HG02943 (cell line): ENCODE data around the gene GATB.
A peak's percentile ranks its signal among the peaks of the same experiment; 100 is the strongest.

ENCODE experiments used
- ATAC-seq: cut with Tn5 transposase; IDR thresholded peaks from one replicate; pipeline ENCODE4 v1.9.1; 2021; ENCODE audit warnings: mild to moderate bottlenecking, low read depth, moderate library complexity; ENCODE audit not compliant: unreplicated experiment

GATB gene, protein sequence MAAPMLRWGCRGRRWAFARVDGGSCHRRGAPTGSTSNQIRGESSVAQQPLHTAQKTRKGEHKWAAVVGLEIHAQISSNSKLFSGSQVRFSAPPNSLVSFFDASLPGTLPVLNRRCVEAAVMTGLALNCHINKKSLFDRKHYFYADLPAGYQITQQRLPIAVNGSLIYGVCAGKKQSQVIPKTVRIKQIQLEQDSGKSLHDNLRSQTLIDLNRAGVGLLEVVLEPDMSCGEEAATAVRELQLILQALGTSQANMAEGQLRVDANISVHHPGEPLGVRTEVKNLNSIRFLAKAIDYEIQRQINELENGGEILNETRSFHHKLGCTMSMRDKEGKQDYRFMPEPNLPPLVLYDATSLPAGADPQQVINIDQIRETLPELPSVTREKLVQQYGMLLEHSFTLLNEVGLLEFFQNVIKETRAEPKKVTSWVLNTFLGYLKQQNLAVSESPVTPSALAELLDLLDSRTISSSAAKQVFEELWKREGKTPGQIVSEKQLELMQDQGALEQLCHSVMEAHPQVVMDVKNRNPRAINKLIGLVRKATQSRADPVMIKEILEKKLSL

DNA sequence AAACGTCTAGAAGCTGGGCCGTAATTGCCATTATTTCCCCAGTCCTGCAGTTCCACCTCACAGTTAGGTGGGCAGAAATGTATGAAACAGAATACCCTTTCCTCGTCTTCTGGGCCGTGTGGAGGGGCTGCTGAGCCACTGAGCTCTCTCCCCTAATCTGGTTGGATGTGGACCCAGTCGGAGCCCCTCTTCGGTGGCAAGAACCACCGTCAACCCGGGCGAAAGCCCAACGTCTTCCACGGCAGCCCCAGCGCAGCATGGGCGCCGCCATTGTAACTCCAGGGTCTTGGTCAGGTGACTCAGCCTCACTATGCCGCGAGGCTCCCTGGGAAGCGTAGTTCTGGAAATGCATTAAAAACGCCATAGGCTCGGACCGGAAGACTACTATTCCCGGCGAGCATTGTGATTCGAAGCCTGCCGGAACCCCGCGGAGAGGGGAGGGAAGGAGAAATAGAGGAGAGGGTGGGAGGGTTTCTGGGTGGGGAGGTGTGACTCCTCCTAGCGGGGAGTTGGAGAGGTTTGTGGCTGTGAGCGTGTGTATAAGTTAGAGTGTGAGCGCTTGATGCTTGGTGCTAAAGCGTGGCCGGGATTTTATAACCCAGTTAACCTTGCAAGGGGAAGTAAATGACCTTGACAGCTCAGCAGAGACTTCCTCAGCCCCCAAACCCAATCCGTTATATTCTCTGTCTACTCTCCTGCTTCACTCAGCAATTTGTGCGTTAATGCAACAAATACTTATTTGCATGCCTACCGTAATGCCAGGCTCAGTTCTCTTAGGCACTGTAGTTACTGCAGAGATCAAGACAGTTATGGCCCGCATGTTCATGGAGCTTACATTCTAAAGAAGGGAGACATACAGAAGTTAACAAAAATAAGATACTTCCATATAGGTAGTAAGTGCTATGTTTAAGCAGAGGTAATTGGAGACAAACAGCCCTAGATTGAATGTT is at the start of gene GATB:
GATB (minus strand) TSS at position 296 of the 950 bp plus-strand sequence; CDS start at position 271, 25 bp downstream.
- peak; percentile 99 for ATAC-seq

DNA sequence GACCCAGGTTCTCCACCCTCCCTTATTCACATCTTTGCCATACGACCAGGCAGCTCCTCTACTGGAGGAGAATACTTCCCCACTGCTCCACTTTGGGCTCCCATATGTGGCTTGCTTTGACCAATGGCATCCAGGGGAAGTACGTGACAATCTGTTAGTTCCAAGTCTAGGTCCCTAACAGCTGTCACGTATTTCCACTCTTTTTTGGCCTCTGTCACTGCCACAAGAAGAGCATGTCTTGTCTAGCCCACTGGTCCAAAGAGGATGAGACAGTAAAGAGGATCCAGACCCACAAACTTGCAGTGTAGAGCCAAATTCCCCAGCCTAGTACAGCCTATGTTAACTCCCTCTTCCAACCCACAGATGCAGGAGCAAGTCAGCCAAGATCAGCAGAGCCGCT is 49.7 kb upstream of the GATB start:
- ATAC-seq = no peak

DNA sequence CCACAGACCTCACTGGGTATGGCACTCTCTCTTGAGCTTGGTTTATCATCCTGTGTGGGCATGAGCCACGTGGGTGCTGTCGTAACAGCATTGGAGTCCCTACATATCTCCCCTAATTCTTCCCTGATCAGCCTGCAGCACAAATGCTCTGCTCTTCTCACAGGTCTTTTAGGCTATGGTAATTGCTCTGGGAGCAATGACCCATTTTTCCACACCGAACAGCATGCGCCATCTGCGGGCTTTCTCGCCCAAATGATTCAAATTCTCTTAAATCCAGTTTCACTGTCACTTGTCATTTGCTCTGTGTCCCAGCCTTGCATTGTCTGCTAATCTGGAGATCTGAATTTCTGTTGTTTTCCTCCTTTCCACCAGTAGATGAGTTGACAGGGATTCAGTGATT is 48.9 kb upstream of the GATB start:
- no peak for ATAC-seq

DNA sequence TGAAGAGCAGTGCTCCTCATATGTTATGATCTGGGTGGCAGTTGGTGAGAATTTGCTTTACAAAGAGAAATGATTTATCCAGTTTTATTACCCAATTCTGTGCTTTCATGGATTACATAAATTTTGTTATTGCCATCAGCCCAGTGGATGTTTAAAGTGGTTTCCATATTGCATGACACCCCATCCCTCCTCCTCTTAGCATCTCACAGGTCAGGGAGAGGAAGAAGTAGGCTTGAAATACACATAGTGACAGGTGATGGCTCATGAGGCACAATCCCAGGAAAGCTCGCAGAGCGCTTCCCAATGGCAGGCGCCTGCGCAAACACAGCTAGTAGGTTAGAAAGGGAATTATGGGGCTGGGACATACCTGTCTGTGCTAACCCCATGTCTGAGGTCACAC is 47.7 kb upstream of the GATB start:
- ATAC-seq = no peak

DNA sequence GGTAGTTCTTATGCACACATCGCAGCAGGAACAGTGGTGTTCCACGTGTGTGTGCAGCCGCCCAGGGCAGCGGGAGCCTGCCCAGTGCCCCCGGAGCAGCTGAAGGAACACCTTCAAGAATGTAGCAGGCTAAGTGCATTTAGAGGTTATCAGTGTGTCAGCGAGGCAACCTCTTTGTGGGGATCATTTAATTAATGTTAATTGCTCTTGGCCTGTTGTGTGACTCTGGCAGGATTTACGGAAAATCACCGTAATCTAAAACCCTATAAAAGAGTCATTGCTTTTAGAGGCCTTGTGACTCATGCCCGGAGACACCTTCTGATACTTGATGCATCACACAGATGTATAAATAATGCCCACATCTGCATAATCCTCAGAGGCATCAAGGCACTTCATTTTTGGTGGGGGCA is 47.3 kb upstream of the GATB start:
- ATAC-seq = no peak

DNA sequence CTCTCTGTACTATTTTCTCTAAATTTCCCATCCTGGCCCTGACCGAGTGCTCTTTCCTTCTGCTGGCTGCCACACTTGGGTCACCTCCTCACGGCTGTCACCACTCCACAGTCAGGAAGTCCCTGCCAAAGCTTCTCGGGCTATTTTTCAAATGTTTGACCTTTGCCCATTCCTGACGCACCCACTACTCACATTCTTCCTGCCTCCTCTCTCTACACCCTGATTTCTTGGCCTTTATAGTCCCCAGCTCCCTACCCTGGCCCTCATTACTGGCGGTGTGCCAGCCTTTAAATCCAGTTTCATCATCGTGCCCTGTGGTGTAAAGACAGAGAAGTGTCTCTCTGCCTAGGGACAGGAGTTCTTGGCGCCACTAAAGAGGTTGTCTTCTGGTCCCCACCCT is 46.4 kb upstream of the GATB start:
- ATAC-seq = no peak

DNA sequence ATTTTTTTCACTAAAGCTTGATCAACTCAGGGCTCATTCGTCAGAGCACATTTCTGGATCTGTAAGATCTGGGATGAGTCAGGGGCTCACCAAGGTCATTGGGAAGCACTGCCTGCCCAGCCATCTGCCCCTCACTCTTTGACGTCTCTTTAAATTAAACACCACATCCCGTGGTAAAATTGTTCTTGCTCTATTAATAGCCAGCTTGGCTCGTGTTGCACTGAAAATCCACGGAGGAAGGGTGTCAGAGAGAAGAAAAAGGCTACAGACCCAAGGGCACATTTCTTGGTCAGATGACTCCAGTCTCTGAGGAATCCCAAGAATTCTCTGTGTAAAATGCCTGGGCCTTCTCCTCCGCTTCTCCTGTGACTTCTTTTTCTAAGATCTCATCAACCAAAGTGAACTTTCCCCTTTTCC is 45.7 kb upstream of the GATB start:
- ATAC-seq = no peak

DNA sequence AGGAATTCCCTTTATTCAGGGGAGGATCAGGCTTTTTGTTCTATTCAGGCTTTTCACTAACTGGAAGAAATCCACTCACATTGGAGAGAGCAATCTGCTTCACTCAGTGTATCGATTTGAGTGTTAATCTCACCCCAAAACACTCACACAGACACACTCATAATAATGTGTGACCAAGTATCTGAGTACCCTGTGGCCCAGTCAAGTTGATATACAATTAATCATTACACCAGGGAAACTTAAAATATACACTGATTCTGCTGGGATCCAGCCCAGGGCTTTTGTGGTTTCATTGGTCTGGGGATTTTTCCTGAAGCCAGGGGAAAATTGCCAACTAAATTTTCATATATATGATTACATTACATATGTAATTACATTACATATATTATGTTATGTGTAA is 44.0 kb upstream of the GATB start:
- no peak for ATAC-seq

DNA sequence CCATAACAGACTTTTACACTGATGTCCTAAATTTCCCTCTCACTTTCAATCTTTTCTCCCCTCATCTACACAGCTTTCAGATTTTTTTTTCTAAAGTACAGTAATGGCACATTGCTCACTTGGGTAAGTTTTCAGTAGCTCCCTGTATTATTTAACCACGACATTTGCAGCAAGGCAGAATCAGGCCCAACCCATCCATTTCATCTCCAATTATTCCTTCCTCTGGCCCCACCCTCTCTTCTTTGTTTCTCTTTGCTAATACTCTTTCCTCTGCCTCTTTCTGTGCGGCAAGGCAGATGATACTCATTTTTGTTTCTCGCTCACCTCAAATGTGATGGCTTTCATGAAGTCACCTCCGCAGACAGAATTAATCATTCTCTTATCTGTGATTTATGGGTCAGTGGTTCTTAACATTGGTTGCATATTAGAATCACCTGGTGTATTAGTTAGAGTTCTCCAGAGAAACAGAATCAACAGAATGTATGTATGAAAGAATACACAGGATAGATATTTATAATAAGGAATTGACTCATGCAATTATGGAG is 43.4 kb upstream of the GATB start:
- no peak for ATAC-seq

DNA sequence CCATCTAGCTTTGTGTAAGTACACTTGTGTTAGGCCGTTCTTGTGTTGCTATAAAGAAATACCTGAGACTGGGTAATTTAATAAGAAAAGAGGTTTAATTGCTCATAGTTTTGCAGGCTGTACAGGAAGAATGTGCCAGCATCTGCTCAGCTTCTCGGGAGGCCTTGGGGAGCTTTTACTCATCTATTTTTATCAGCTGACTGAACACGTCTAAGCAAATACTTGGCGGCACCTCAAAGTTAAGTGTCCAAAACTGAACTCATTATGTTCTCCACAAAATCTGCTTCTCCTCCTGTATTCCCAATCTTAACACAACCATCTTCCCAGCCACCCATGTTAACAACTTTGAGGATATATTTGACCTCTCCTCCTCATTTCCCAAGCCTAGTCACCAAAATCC is 42.4 kb upstream of the GATB start:
- ATAC-seq = no peak

DNA sequence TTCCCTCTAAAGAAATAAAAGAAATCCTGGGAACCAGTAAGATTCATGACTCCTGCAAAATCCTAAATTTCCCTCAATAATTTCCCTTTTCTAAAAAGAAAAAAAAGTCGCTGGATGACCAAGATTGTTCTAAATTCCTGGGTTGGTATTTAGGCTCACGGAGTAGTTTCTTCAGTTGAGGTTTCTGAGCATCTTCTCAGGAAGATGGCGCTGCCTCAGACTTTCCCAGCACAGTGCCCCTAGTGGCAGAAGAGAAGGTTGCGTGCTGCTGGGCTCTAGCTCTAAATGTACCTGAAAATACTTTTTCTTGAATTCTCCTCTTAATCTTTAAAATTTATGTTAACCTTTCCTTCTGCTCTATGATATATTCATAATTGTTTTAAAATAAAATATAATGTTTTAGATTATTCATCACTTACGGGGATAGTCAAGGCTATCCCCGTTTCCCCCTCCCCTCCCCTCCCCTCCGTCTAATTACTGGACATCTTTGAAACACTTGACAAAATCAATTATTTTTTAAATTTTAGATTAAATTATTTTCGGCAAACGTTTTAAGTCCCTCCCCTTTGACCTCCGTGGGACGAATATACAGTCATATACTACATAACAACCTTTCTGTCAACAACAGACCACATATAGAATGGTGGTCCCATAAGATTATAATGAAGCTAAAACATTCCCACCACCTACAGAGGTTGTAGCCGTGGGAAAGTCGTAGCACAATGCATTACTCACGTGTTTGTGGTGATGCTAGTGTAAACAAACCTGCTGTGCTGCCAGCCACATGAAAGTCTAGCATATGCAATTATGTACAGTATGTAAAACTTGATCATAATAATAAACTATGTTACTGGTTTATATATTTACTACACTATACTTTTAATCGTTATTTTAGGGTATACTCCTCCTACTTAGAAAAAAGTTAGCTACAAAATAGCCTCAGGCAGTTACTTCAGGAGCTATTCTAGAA is 41.0 kb upstream of the GATB start:
- no peak for ATAC-seq

DNA sequence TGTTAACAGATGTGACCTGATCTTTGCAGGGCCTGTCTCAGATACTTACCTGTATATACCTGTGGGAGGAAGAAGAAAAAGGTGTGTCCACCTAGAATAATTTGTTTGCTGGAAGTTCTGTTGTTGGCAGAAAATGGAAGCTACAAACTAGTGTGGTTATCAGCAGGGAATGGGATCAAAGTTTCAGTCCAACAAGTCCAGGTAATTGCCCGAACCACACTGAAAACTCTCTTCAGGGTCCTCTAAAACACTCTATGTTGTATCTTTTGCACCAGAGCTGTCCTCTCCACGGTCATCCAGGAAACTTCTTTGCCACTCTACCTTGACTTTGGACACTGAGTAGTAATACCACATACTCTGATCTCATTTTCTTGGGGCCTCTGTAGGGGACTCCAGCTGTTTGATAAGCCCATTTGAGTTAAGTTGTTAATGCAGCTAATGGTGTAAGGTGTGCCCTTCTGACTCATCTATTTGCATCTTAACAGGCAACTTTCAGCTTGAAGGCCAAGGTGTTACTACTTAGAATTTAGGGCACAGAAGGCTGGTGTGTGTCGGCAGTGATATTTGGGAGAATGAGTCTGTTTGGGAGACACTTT is 38.7 kb upstream of the GATB start:
- no peak for ATAC-seq

DNA sequence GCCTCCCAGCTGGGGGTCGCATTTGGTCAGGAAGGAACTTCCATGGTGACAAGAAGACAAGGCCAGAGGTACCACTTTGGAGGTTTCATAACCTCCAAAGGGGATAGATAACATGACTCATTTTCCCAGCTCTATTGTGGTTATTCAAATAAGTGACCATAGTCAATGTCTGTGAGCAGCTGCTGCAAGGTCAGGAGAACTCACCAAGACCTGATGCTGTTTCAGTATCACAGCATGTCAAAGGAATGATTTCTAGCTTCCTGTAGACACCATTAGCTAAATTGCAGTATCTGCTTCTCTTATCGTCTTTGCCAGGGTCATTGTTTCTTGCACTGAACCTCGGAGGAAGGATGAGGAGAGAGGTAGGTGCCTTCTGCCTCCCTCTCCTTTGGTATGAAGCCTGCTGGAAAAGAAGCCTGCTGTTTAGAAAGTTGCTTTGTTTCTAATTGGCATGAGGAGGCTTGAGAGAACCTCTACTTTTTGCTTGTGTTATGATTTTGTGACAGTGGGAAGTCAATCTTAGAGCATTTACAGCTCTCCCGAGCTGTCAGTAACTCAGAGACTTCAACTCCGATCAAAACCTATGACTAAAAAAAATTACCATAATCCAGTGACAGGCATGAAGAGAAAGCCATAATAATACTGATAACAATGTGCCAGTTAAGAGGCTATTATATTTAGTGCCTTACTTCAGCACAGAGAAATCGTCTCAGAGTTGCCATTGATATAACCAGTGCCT is 38.0 kb upstream of the GATB start:
- ATAC-seq = no peak

DNA sequence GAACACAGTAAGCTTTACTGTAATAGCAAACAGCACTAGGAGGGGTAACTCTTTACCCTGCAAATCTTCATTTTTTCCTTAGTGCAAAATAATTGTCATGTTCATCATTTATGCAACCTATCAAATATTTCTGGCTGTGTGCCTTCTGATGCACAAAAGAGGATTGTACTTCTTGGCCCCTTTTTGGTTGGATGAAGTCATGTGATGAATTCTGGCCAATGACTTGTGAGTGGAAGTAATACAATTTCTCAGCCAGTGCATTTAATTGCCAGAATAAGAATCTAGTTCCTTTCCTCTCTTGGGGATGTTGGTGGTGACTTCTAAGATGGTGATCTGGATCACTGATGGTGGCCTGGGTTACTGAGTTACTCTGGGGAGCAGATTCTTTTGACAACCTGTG is 37.0 kb upstream of the GATB start:
- ATAC-seq = no peak

DNA sequence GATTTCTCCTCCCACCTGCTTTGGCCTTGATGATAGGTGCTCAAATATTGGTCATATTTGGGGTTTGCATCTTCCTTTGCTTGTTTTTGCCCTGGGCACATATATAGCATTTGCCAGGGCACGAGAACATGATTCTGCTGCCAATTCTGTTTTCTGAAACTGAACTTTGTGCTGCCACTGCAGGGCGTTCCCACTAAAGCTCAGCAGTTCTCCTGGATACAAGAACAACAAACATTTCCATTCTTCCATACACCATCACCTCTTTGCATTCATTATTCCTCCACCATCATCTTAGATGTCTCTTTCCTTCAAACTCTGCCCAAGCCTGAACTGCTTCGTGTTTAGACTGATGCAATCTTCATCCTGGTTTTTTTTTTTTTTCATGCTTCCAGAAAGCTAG is 36.3 kb upstream of the GATB start:
- ATAC-seq = no peak

DNA sequence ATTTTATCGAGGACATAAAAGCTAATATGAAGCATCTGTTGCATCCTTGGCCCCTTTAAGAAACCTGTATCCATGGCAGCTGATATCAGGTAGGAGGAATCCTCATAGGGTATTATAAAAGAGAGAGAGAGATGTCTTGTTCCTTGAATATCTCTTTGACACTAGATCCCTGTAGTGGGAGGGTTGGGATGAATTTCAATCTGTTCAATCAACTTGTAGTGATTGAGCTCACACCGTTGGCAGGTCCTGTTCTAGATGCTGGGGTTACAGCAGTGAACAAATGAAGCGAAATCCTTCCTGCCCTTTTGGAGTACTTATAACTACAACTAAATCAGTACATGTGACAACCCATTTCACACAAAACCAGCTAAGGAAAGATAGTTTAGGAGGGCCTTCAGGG is 35.3 kb upstream of the GATB start:
- no peak for ATAC-seq

DNA sequence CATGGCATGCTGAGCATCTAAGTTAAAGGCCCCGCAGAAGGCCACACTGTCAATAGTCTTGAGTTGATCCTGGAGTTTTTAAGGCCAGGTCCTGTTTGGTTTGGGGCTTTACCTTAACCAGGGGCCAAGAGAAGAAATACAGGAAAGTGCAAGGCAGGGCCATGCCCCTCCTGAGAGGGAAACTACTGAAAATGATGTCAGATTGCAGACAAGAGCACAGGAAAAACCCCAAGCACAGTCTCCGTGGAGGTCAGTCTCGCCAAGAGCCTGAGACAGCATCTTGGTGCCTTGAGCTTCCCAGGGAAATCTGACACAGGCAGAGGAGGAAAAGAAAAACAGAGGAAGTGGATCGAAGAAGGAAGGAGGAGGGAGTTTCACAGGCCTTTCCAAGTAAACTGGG is 32.2 kb upstream of the GATB start:
- no peak for ATAC-seq

DNA sequence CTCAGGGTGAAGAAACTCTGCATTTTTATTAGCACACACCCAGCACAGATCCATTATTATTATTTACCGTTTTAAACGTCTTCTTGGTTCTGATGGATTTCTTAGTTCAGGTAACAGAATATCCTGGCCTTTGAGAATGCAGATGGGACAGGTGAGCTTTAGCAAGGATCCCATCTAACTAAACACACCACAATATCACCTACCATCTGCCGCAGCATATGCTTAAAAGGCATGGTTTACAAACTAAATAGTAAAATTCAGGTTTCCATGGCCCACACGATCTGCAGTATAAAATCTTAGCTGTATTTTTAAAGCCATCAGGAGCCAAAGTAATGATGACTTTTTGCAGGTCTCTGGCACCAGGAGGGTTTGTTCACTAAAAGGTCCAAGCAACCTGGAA is 31.7 kb upstream of the GATB start:
- ATAC-seq = no peak

DNA sequence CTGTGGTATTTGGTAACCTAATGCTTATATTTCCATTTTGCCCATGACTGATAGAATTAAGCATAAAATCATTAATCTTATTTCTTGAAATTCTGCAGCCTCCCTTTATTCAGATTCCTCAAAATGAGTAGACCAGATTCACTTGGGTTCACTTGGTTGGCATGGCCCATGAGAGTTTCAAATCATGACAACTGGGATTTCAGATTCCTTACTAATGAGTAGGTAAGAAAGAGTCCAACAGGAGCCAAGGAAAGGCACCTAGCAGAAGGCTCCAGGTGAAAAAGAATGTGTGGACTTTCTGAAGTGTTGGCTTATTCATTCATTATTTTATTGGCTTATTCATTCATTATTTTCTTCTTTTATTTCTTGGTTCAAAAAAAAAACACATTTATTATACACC is 27.2 kb upstream of the GATB start:
- no peak for ATAC-seq
